Effector CD4-positive, alpha-beta T cell (primary cell): Measurements from ENCODE around the gene ACSF2.
A peak's percentile ranks its signal among the peaks of the same experiment; 100 is the strongest.

Experiments used
- DNase-seq: peaks from one replicate; pipeline ENCODE4 v3.0.0-alpha.2; 2020

ACSF2 gene

GRCh38 chr17:50478391-50479381, 52.7 kb downstream of the ACSF2 start, which contains the start of gene RSAD1:
RSAD1 (plus strand) TSS chr17:50478860; CDS start chr17:50478885, 25 bp downstream.
- DNase-seq = peak; percentile 76

- DNase-seq = peak; percentile 51
These were observed 53.6 kb downstream of the ACSF2 start for GRCh38 chr17:50479522-50480141.

GRCh38 chr17:50480142-50480764, 54.2 kb downstream of the ACSF2 start:
- no peak for DNase-seq

- DNase-seq = no peak
These were observed 55.0 kb downstream of the ACSF2 start for GRCh38 chr17:50480854-50481490.

GRCh38 chr17:50481648-50482047, 55.6 kb downstream of the ACSF2 start:
- DNase-seq = no peak

- no peak for DNase-seq
These were observed 56.1 kb downstream of the ACSF2 start for GRCh38 chr17:50482110-50482509.

GRCh38 chr17:50482516-50482915, 56.5 kb downstream of the ACSF2 start:
- DNase-seq = peak; percentile 60

- DNase-seq = no peak
These were observed 57.2 kb downstream of the ACSF2 start for GRCh38 chr17:50483266-50483665.

GRCh38 chr17:50484386-50485155, 58.6 kb downstream of the ACSF2 start:
- DNase-seq = no peak

- no peak for DNase-seq
These were observed 61.4 kb downstream of the ACSF2 start for GRCh38 chr17:50487213-50488096.

GRCh38 chr17:50488880-50489279, 62.9 kb downstream of the ACSF2 start:
- no peak for DNase-seq

GRCh38 chr17:50491505-50491904, 65.5 kb downstream of the ACSF2 start:
- no peak for DNase-seq

- no peak for DNase-seq
These were observed 66.2 kb downstream of the ACSF2 start for GRCh38 chr17:50492214-50492613.

GRCh38 chr17:50493744-50494143, 67.7 kb downstream of the ACSF2 start:
- DNase-seq = no peak

GRCh38 chr17:50495217-50495823, 69.3 kb downstream of the ACSF2 start:
- no peak for DNase-seq

- no peak for DNase-seq
These were observed 69.9 kb downstream of the ACSF2 start for GRCh38 chr17:50495918-50496317.

GRCh38 chr17:50498021-50498874, 72.2 kb downstream of the ACSF2 start:
- no peak for DNase-seq

GRCh38 chr17:50499270-50499669, 73.3 kb downstream of the ACSF2 start:
- DNase-seq = no peak

- no peak for DNase-seq
These were observed 73.7 kb downstream of the ACSF2 start for GRCh38 chr17:50499721-50500120.

GRCh38 chr17:50501054-50501453, 75.0 kb downstream of the ACSF2 start:
- no peak for DNase-seq
